ENCODE measurements around the gene PRAMEF20. TPM values are rescaled to one million over a fixed set of nuclear protein-coding genes. Genes with fewer than 3 reads are reported as not detected.

Gene PRAMEF20
- total and polyA plus RNA-seq, 2 donors (not counting 3 experiments of a cell fraction or from before 2014, with no cell fraction given): not detected

DNA sequence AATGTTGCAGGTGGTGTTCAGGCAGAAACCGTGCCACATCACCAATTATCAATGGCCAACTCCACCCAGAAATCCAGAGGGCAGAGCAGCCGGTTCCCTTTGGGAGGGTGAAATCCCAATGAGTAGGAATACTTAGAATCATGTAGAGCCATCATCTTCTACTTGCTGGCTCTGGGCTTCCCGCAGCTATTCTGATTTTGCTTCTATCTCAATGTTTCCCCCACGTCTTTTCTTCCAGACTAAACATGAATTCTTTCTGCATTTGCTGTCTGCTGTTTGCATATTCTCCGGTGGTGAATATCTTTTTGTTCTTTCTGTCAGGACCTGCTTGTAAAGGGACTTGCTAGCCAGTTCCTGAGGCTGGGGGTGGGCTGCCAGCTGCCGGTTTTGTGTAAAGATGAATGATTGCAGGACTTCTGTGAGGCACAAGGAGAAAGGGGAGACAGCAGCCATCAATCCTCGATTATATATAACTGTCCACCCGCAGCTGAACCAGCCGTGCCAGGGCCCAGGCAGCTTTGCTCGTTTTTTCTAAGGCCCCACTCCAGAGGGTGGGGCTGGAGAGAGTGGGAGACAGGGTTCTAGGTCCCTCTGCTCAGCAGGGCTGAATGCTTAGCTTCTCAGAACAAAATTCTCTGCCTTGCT lies 33.2 kb downstream of the PRAMEF20 start:
- Histone ChIP-seq H3K4me1 (ENCODE audit: control insufficient read depth, extremely low read depth, insufficient read depth, low read length) (no peaks in the 10 kb centered on the region), H4K20me1 (replicated peaks; ENCODE audit: control insufficient read depth, extremely low read depth, insufficient read depth, low read length) (no peaks in the 10 kb centered on the region), H2AFZ (ENCODE audit: low read depth, low read length) (no peak overlapping the region), H3K27ac (ENCODE audit: insufficient read depth, low read depth, low read length) (no peak overlapping the region), H3K79me2 (ENCODE audit: control insufficient read depth, insufficient read depth, low read length) (no peaks in the 10 kb centered on the region), H3K4me3 (replicated peaks in 1 of 3; ENCODE audit: insufficient read depth in 1 of 3, low read depth in 1 of 3, low read length in 3 of 3) (no peak overlapping the region), H3K9me1 (replicated peaks; ENCODE audit: control insufficient read depth, extremely low read depth, insufficient read depth, low read length) (no peaks in the 10 kb centered on the region), H3K9ac (replicated peaks; ENCODE audit: extremely low read depth, insufficient read depth, low read length) (no peak overlapping the region), H3K9me3 (replicated peaks; ENCODE audit: control insufficient read depth, insufficient read depth, low read length) (no peaks in the 10 kb centered on the region), H3K36me3 (ENCODE audit: control insufficient read depth in 2 of 2, extremely low read depth in 1 of 2, insufficient read depth in 2 of 2, low read length in 2 of 2) (no peaks in the 10 kb centered on the region), H3K27me3 (ENCODE audit: control insufficient read depth in 2 of 2, insufficient read depth in 2 of 2, low read length in 2 of 2) (no peaks in the 10 kb centered on the region), H3K4me2 (ENCODE audit: insufficient read depth, low read length) (no peak overlapping the region)
- CTCF ChIA-PET: no interaction called here
- dilution Hi-C loops (cut with MboI; ENCODE audit: extremely low pct_ligation_motif_present, low sequenced_read_pairs) (no loop called here), intact Hi-C loops (cut with micrococcal nuclease) (no loop called here)
- POLR2A ChIA-PET: no interaction called here
- BruUV-seq (replicated peaks): no TSS peak
- no peak for FAIRE-seq
- TF ChIP-seq JUN (IDR thresholded peaks at IDR 0.05; ENCODE audit: borderline replicate concordance, insufficient read depth, insufficient read length, low read depth): no peak
- TF ChIP-seq CTCF (IDR thresholded peaks at IDR 0.05; ENCODE audit: extremely low read depth in 1 of 2, insufficient read depth in 1 of 2, low read depth in 1 of 2, low read length in 2 of 2): no peak
- TF ChIP-seq GATA2 (IDR thresholded peaks at IDR 0.05; ENCODE audit: insufficient read depth, insufficient read length, low read depth, low read length): no peak
- no peak for TF ChIP-seq MAX (IDR thresholded peaks at IDR 0.05; ENCODE audit: insufficient read depth, insufficient read length)
- TF ChIP-seq EZH2 (IDR thresholded peaks at IDR 0.05; ENCODE audit: borderline replicate concordance, low read depth, low read length, severe bottlenecking): no peak
- TF ChIP-seq FOS (IDR thresholded peaks at IDR 0.05; ENCODE audit: borderline replicate concordance, insufficient read depth, low read length): no peak
- no peak for DNase-seq (ENCODE audit: low read depth, low spot score)
